Measurements from ENCODE around the gene CDC14A. TPM values are rescaled to one million over a fixed set of nuclear protein-coding genes. Genes with fewer than 3 reads are reported as not detected.

CDC14A gene
- total RNA-seq, 1 experiment from 2014 or later: 6.6 TPM

DNA sequence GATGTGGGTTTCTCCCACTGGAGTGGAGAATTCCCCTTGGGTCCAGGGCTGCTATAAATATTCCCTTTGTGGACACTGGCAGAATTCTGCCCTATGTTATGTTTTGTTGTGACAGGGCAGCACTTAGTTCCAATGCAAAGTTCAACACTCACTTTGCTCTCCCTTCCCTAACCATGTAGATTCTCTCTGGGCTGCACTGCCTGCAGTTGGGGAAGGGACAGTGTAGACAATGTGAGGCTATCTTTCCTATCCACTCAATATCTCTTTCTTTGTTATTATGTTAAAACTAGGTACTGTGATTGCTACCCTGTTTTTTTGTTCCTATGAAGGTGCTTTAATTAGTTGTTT lies 205.3 kb downstream of the CDC14A start:
- no peaks in the 10 kb centered on the region for H3K4me1 ChIP-seq (ENCODE audit: control insufficient read depth, insufficient read depth, low read length)
- intact Hi-C loops (cut with micrococcal nuclease; ENCODE audit: unreplicated experiment) (no loop called here), in situ Hi-C loops (cut with HindIII; ENCODE audit: low pct_unique_long_range_greater_than_20kb, low sequenced_read_pairs) (no loop called here)
- DNase-seq (ENCODE audit: low read depth, low spot score) (no peak), ATAC-seq (no peak)
- H3K27me3 ChIP-seq (ENCODE audit: control insufficient read depth, insufficient read depth, low read length): no peaks in the 10 kb centered on the region
- no peaks in the 10 kb centered on the region for H3K9me3 ChIP-seq (ENCODE audit: control insufficient read depth, insufficient read depth, low read depth, low read length)
- H3K36me3 ChIP-seq (ENCODE audit: control insufficient read depth, insufficient read depth, low read length): no peaks in the 10 kb centered on the region
- ChIA-PET CTCF (no interaction called here), POLR2A (no interaction called here)
- no peak overlapping the region for H3K27ac ChIP-seq (ENCODE audit: low read length)
- H3K4me3 ChIP-seq (ENCODE audit: low read depth in 2 of 2, low read length in 2 of 2): no peak overlapping the region
- TF ChIP-seq, protein P1, sequence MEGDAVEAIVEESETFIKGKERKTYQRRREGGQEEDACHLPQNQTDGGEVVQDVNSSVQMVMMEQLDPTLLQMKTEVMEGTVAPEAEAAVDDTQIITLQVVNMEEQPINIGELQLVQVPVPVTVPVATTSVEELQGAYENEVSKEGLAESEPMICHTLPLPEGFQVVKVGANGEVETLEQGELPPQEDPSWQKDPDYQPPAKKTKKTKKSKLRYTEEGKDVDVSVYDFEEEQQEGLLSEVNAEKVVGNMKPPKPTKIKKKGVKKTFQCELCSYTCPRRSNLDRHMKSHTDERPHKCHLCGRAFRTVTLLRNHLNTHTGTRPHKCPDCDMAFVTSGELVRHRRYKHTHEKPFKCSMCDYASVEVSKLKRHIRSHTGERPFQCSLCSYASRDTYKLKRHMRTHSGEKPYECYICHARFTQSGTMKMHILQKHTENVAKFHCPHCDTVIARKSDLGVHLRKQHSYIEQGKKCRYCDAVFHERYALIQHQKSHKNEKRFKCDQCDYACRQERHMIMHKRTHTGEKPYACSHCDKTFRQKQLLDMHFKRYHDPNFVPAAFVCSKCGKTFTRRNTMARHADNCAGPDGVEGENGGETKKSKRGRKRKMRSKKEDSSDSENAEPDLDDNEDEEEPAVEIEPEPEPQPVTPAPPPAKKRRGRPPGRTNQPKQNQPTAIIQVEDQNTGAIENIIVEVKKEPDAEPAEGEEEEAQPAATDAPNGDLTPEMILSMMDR (IDR thresholded peaks at IDR 0.05): no peak
- no peak for TF ChIP-seq SIN3A (IDR thresholded peaks at IDR 0.05; ENCODE audit: borderline replicate concordance, insufficient read depth, low read depth, low read length)
- no peak for TF ChIP-seq TCF7L2 (IDR thresholded peaks at IDR 0.05; ENCODE audit: low read depth, low read length)
- no peak for TF ChIP-seq POLR2AphosphoS5 (IDR thresholded peaks at IDR 0.05; ENCODE audit: low read depth, low read length)
- TF ChIP-seq, protein P2, sequence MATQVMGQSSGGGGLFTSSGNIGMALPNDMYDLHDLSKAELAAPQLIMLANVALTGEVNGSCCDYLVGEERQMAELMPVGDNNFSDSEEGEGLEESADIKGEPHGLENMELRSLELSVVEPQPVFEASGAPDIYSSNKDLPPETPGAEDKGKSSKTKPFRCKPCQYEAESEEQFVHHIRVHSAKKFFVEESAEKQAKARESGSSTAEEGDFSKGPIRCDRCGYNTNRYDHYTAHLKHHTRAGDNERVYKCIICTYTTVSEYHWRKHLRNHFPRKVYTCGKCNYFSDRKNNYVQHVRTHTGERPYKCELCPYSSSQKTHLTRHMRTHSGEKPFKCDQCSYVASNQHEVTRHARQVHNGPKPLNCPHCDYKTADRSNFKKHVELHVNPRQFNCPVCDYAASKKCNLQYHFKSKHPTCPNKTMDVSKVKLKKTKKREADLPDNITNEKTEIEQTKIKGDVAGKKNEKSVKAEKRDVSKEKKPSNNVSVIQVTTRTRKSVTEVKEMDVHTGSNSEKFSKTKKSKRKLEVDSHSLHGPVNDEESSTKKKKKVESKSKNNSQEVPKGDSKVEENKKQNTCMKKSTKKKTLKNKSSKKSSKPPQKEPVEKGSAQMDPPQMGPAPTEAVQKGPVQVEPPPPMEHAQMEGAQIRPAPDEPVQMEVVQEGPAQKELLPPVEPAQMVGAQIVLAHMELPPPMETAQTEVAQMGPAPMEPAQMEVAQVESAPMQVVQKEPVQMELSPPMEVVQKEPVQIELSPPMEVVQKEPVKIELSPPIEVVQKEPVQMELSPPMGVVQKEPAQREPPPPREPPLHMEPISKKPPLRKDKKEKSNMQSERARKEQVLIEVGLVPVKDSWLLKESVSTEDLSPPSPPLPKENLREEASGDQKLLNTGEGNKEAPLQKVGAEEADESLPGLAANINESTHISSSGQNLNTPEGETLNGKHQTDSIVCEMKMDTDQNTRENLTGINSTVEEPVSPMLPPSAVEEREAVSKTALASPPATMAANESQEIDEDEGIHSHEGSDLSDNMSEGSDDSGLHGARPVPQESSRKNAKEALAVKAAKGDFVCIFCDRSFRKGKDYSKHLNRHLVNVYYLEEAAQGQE (IDR thresholded peaks at IDR 0.05; ENCODE audit: insufficient read depth in 1 of 2, low read depth in 2 of 2, low read length in 1 of 2): no peak
- BruUV-seq (replicated peaks): no TSS peak

DNA sequence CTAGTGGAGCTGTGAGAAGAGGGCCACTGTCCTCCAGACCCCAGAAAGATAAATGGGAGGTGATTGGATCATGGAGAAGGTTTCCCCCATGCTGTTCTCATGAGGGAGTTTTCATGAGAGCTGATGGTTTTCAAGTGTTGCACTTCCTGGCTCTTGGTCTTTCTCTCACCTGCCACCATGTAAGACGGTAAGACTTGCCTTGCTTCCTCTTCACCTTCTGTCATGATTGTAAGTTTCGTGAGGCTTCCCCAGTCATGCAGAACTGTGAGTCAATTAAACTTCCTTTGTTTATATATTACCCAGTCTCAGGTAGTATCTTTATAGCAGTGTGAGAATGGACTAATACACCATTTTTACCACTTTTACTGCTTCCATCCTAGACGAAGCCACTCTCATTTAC lies 213.2 kb downstream of the CDC14A start:
- H3K4me3 ChIP-seq (ENCODE audit: low read depth in 2 of 2, low read length in 2 of 2): no peak overlapping the region
- intact Hi-C loops (cut with micrococcal nuclease; ENCODE audit: unreplicated experiment): no loop called here
- DNase-seq (ENCODE audit: low read depth, low spot score) (no peak), ATAC-seq (no peak)
- no peaks in the 10 kb centered on the region for H3K27me3 ChIP-seq (ENCODE audit: control insufficient read depth, insufficient read depth, low read length)
- H3K27ac ChIP-seq (ENCODE audit: low read length): no peak overlapping the region
- TF ChIP-seq, protein P1 (IDR thresholded peaks at IDR 0.05): no peak
- TF ChIP-seq POLR2AphosphoS5 (IDR thresholded peaks at IDR 0.05; ENCODE audit: low read depth, low read length) (no peak), TCF7L2 (IDR thresholded peaks at IDR 0.05; ENCODE audit: low read depth, low read length) (no peak)
- TF ChIP-seq, protein P2 (IDR thresholded peaks at IDR 0.05; ENCODE audit: insufficient read depth in 1 of 2, low read depth in 2 of 2, low read length in 1 of 2): no peak
- ChIA-PET CTCF (no interaction called here), POLR2A (no interaction called here)
- no peaks in the 10 kb centered on the region for H3K36me3 ChIP-seq (ENCODE audit: control insufficient read depth, insufficient read depth, low read length)
- no peaks in the 10 kb centered on the region for H3K9me3 ChIP-seq (ENCODE audit: control insufficient read depth, insufficient read depth, low read depth, low read length)
- in situ Hi-C loops (cut with HindIII; ENCODE audit: low pct_unique_long_range_greater_than_20kb, low sequenced_read_pairs): no loop called here
- no peaks in the 10 kb centered on the region for H3K4me1 ChIP-seq (ENCODE audit: control insufficient read depth, insufficient read depth, low read length)
- no TSS peak for BruUV-seq (replicated peaks)
